SK-N-SH (cell line): ENCODE results near the gene PERM1. TPM values are rescaled to one million over a fixed set of nuclear protein-coding genes. Genes with fewer than 3 reads are reported as not detected.

ENCODE experiments used
- CTCF ChIA-PET: fragments of 300-600, 350-600 bp; formaldehyde crosslinking; extraction: SDS; loops from one replicate; lab custom pipeline; 2021; lab: Yijun Ruan, JAX
- POLR2A ChIA-PET: fragments of 350-600 bp; sonication (Branson Sonifier 250); formaldehyde crosslinking; extraction: SDS; loops from one replicate; lab custom pipeline; 2020; ENCODE audit warnings: antibody characterized with exemption, inconsistent platforms; lab: Yijun Ruan, JAX
- DNase-seq: peaks from one replicate; pipeline ENCODE4 v3.0.0; 2012
- H2AFZ ChIP-seq: fragments of 200-600 bp; sonication (generic); 2 replicates; pipeline ENCODE4 v1.8.1; 2016; ENCODE audit warnings: antibody characterized with exemption, mild to moderate bottlenecking, low read depth
- H3F3A ChIP-seq: fragments of 200-600 bp; sonication (generic); replicated peaks from 2 replicates; pipeline ENCODE3; 2016; ENCODE audit warnings: antibody characterized with exemption, mild to moderate bottlenecking; ENCODE audit not compliant: insufficient read depth
- H3K27ac ChIP-seq, 2 experiments: fragments of 200-500 bp in 1 of 2; fragments of 200-600 bp in 1 of 2; sonication (Bioruptor generic) in 1 of 2; sonication (generic), shearing (Covaris generic) in 1 of 2; 2 replicates each; pipeline versions ENCODE4 v1.5.1 to v1.6.1; 2014 to 2016; ENCODE audit warnings: low read depth in 2 of 2, inconsistent platforms in 1 of 2, low read length in 1 of 2, mild to moderate bottlenecking in 1 of 2, mixed read lengths in 1 of 2
- H3K27me3 ChIP-seq: fragments of 200-600 bp; sonication (generic), shearing (Covaris generic); 2 replicates; pipeline ENCODE4 v1.6.1; 2016; ENCODE audit warnings: mixed run types; ENCODE audit not compliant: insufficient read depth
- H3K36me3 ChIP-seq, 2 experiments: fragments of 200-500 bp in 1 of 2; fragments of 200-600 bp in 1 of 2; sonication (Bioruptor generic) in 1 of 2; sonication (generic) in 1 of 2; replicated peaks in 1 of 2; 2 replicates each; pipeline versions ENCODE3 to v1.5.1; 2014 to 2016; ENCODE audit warnings: low read length in 1 of 2, mild to moderate bottlenecking in 1 of 2; ENCODE audit not compliant: insufficient read depth in 2 of 2, control insufficient read depth in 1 of 2
- H3K4me1 ChIP-seq, 2 experiments: fragments of 200-500 bp in 1 of 2; fragments of 200-600 bp in 1 of 2; sonication (Bioruptor generic) in 1 of 2; sonication (generic), shearing (Covaris generic) in 1 of 2; 2 replicates each; pipeline versions ENCODE4 v1.5.1 to v1.6.1; 2014 to 2016; ENCODE audit warnings: low read depth in 1 of 2, low read length in 1 of 2, mixed run types in 1 of 2; ENCODE audit not compliant: insufficient read depth in 2 of 2, control insufficient read depth in 1 of 2
- H3K4me2 ChIP-seq: fragments of 200-600 bp; sonication (generic), shearing (Covaris generic); 2 replicates; pipeline ENCODE4 v1.6.1; 2017; ENCODE audit warnings: mixed run types
- H3K4me3 ChIP-seq, 2 experiments: fragments of 200-500 bp in 1 of 2; fragments of 200-600 bp in 1 of 2; sonication (Bioruptor generic) in 1 of 2; sonication (generic), shearing (Covaris generic) in 1 of 2; 2 replicates each; pipeline versions ENCODE4 v1.5.1 to v1.8.1; 2014 to 2016; ENCODE audit warnings: low read depth in 2 of 2, inconsistent platforms in 1 of 2, low read length in 1 of 2, mild to moderate bottlenecking in 1 of 2, mixed read lengths in 1 of 2, moderate library complexity in 1 of 2
- H3K79me2 ChIP-seq: fragments of 200-600 bp; sonication (generic); 2 replicates; pipeline ENCODE4 v1.8.1; 2017; ENCODE audit warnings: mild to moderate bottlenecking; ENCODE audit not compliant: insufficient read depth
- H3K9ac ChIP-seq: fragments of 200-600 bp; sonication (generic); 2 replicates; pipeline ENCODE4 v1.6.1; 2017; ENCODE audit warnings: mixed run types
- H3K9me2 ChIP-seq: fragments of 200-600 bp; sonication (generic); 2 replicates; pipeline ENCODE4 v1.6.1; 2017; ENCODE audit warnings: mixed run types
- H3K9me3 ChIP-seq: fragments of 200-600 bp; sonication (generic); 2 replicates; pipeline ENCODE4 v1.6.1; 2017; ENCODE audit warnings: mixed run types, mild to moderate bottlenecking, moderate library complexity
- H4K20me1 ChIP-seq: fragments of 200-600 bp; sonication (generic); 2 replicates; pipeline ENCODE4 v1.6.1; 2017; ENCODE audit warnings: mild to moderate bottlenecking, mixed run types; ENCODE audit not compliant: insufficient read depth
- EP300 ChIP-seq, 2 experiments: IDR thresholded peaks; 2 replicates each; pipeline versions ENCODE4 v1.4.0 to v1.6.1; 2012; ENCODE audit warnings: borderline replicate concordance in 1 of 2, low read depth in 1 of 2, low read length in 1 of 2
- FOSL2 ChIP-seq: IDR thresholded peaks from 2 replicates; pipeline ENCODE4 v1.4.0; 2012; ENCODE audit warnings: low read depth, mild to moderate bottlenecking, moderate library complexity, borderline replicate concordance
- FOXJ3 ChIP-seq: sonication (generic); formaldehyde crosslinking; IDR thresholded peaks from 2 replicates; pipeline ENCODE4 v1.5.1; 2020; ENCODE audit warnings: mild to moderate bottlenecking, missing genetic modification reagents
- FOXM1 ChIP-seq: IDR thresholded peaks from 2 replicates; pipeline ENCODE4 v1.4.0; 2012; ENCODE audit warnings: low read depth, mild to moderate bottlenecking
- GATA2 ChIP-seq: sonication (generic); formaldehyde crosslinking; IDR thresholded peaks from 2 replicates; pipeline ENCODE4 v1.5.0; 2020; ENCODE audit warnings: mild to moderate bottlenecking, missing genetic modification reagents
- IRF3 ChIP-seq: fragments of 150-350 bp; IDR thresholded peaks from 2 replicates; pipeline ENCODE4 v1.6.1; 2016; ENCODE audit warnings: mild to moderate bottlenecking, low read depth, low read length
- JUND ChIP-seq: IDR thresholded peaks from 2 replicates; pipeline ENCODE4 v1.4.0; 2012
- MEF2A ChIP-seq: IDR thresholded peaks from 2 replicates; pipeline ENCODE4 v1.4.0; 2012; ENCODE audit warnings: low read depth, borderline replicate concordance
- NFIC ChIP-seq: IDR thresholded peaks from 2 replicates; pipeline ENCODE4 v1.4.0; 2012; ENCODE audit warnings: borderline replicate concordance
- NRF1 ChIP-seq: IDR thresholded peaks from 2 replicates; pipeline ENCODE4 v1.6.1; 2012; ENCODE audit warnings: low read depth, mild to moderate bottlenecking, low read length
- PBX3 ChIP-seq: IDR thresholded peaks from 2 replicates; pipeline ENCODE4; 2012
- POLR2AphosphoS5 ChIP-seq: IDR thresholded peaks from 2 replicates; pipeline ENCODE4 v1.6.1; 2012; ENCODE audit warnings: low read depth, low read length
- RAD21 ChIP-seq: IDR thresholded peaks from 2 replicates; pipeline ENCODE4 v1.6.1; 2012; ENCODE audit warnings: mild to moderate bottlenecking, low read length
- REST ChIP-seq: IDR thresholded peaks from 2 replicates; pipeline ENCODE4 v1.6.1; 2012; ENCODE audit warnings: mild to moderate bottlenecking, low read depth, low read length, moderate library complexity
- RFX5 ChIP-seq: IDR thresholded peaks from 2 replicates; pipeline ENCODE4 v1.6.1; 2012; ENCODE audit warnings: mild to moderate bottlenecking, improper control_type of control experiment, low read length
- RXRA ChIP-seq: IDR thresholded peaks from 2 replicates; pipeline ENCODE4 v1.4.0; 2012; ENCODE audit warnings: low read depth, mild to moderate bottlenecking, borderline replicate concordance
- SMC3 ChIP-seq: IDR thresholded peaks from 2 replicates; pipeline ENCODE4 v1.6.1; 2012; ENCODE audit warnings: low read depth, low read length, improper control_type of control experiment
- TAF1 ChIP-seq: IDR thresholded peaks from 2 replicates; pipeline ENCODE4 v1.6.1; 2012; ENCODE audit warnings: low read depth, mild to moderate bottlenecking, low read length, moderate library complexity, borderline replicate concordance
- YY1 ChIP-seq: IDR thresholded peaks from 2 replicates; pipeline ENCODE4 v1.4.0; 2012; ENCODE audit warnings: low read depth, mild to moderate bottlenecking
- WGBS: methylation state at CpG from one replicate; pipeline ENCODE4 v1.1.6; 2017; ENCODE audit warnings: low lambda C conversion rate; 5-methylcytosine and 5-hydroxymethylcytosine counted together
- polyA plus RNA-seq, 3 experiments: library from polyadenylated mRNA; depleted of rRNA; stranded (reverse); fragments of >200 nt; gene quantifications; 2 replicates each; pipeline ENCODE4 v1.2.3, GENCODE V29; 2012

Gene PERM1
- polyA plus RNA-seq, 1 of the 3 experiments (the other 2 are of a cell fraction), result 0.25 TPM

- Histone ChIP-seq H3K79me2 (no peaks in the 10 kb centered on the region; the same call in 1 of the 2 replicates), H3K27me3 (no peaks in the 10 kb centered on the region), H3K9me3 (no peaks in the 10 kb centered on the region), H3K27ac (no peak overlapping the region), H3K4me2 (no peak overlapping the region), H4K20me1 (0 out of 2 replicates have a peak, but pooled peaks cover 7% of the 10 kb centered on the region), H3K9ac (no peak overlapping the region), H3K9me2 (no peaks in the 10 kb centered on the region), H3F3A (peaks cover 6% of the 10 kb centered on the region), H3K36me3 (no peaks in the 10 kb centered on the region), H2AFZ (no peak overlapping the region), H3K4me3 (no peak overlapping the region), H3K4me1 (peaks cover 0 to 8% of the 10 kb centered on the region in 2 experiments; a peak in 1 of 4 replicates)
- TF ChIP-seq RAD21 (no peak), FOSL2 (no peak), YY1 (no peak)
- CTCF ChIA-PET, result interaction anchor here (0.7 to 6.6 kb wide), 6 partner anchors 8 to 61 kb away, joined by 3 to 49 read pairs (median 10); no protein-coding TSS in a partner anchor
- WGBS, result 81% methylated on average over 6 of the region's 18 CpGs
- POLR2A ChIA-PET, result interaction anchor here (1.4 kb wide), 1 partner anchor 9 kb away, joined by 6 read pairs; no protein-coding TSS in a partner anchor
- DNase-seq, result no peak
Measured at GRCh38 chr1:930633-931138, 51.2 kb downstream of the PERM1 start.

GRCh38 chr1:929712-930632 is 51.9 kb downstream of the PERM1 start:
- Histone ChIP-seq H3K9ac (no peak overlapping the region), H3K4me2 (no peak overlapping the region), H3K9me2 (no peaks in the 10 kb centered on the region), H3K79me2 (peaks cover 1% of the 10 kb centered on the region; the same call in 1 of the 2 replicates), H4K20me1 (0 out of 2 replicates have a peak, but pooled peaks cover 7% of the 10 kb centered on the region), H3K4me3 (no peak overlapping the region), H3K27me3 (no peaks in the 10 kb centered on the region), H3K36me3 (no peaks in the 10 kb centered on the region), H3K9me3 (no peaks in the 10 kb centered on the region), H2AFZ (no peak overlapping the region), H3K4me1 (peaks cover 0 to 1% of the 10 kb centered on the region in 2 experiments; a peak in 1 of 4 replicates), H3K27ac (no peak overlapping the region), H3F3A (peaks cover 6% of the 10 kb centered on the region)
- DNase-seq, result no peak
- ChIA-PET CTCF (interaction anchor here (0.7 to 6.6 kb wide), 6 partner anchors 8 to 60 kb away, joined by 3 to 49 read pairs (median 10); no protein-coding TSS in a partner anchor), POLR2A (interaction anchor here (1.4 kb wide), 1 partner anchor 10 kb away, joined by 6 read pairs; no protein-coding TSS in a partner anchor)
- 91% methylated on average over 14 of the region's 40 CpGs for WGBS
- TF ChIP-seq TAF1 (no peak), SMC3 (no peak), PBX3 (no peak), REST (no peak), POLR2AphosphoS5 (no peak), GATA2 (CRISPR knock-in tag) (no peak), RXRA (no peak), IRF3 (no peak), NRF1 (no peak), NFIC (no peak), MEF2A (no peak), EP300 (IDR thresholded peaks at IDR 0.05; ENCODE audit: borderline replicate concordance in 1 of 2, low read depth in 1 of 2, low read length in 1 of 2) (no peak), FOXM1 (no peak), RFX5 (no peak), JUND (no peak), FOXJ3 (CRISPR knock-in tag) (no peak)
